ENCODE results near the gene G6PC3.

G6PC3 gene

GRCh38 chr17:44079877-44080821 is 9.6 kb downstream of the G6PC3 start:
- peaks cover 56% of the 10 kb centered on the region for H3K36me3 ChIP-seq (ENCODE audit: control insufficient read depth, insufficient read depth, low read length)
- no peak overlapping the region for H3K27ac ChIP-seq (ENCODE audit: low read depth, low read length)
- H3K4me3 ChIP-seq (ENCODE audit: low read length) = no peak overlapping the region
- no peak overlapping the region for H3K9ac ChIP-seq (ENCODE audit: low read length)
- no peaks in the 10 kb centered on the region for H3K27me3 ChIP-seq (ENCODE audit: control insufficient read depth, insufficient read depth, low read length)
- H3K4me1 ChIP-seq (ENCODE audit: control insufficient read depth, insufficient read depth, low read length) = no peaks in the 10 kb centered on the region

GRCh38 chr17:44081681-44082080 is 11.1 kb downstream of the G6PC3 start:
- Histone ChIP-seq H3K27me3 (ENCODE audit: control insufficient read depth, insufficient read depth, low read length) (no peaks in the 10 kb centered on the region), H3K4me3 (ENCODE audit: low read length) (no peak overlapping the region), H3K36me3 (ENCODE audit: control insufficient read depth, insufficient read depth, low read length) (peaks cover 48% of the 10 kb centered on the region), H3K4me1 (ENCODE audit: control insufficient read depth, insufficient read depth, low read length) (no peaks in the 10 kb centered on the region), H3K27ac (ENCODE audit: low read depth, low read length) (no peak overlapping the region), H3K9ac (ENCODE audit: low read length) (no peak overlapping the region)

- Histone ChIP-seq H3K27ac (ENCODE audit: low read depth, low read length) (no peak overlapping the region), H3K4me1 (ENCODE audit: control insufficient read depth, insufficient read depth, low read length) (peaks cover 4% of the 10 kb centered on the region), H3K4me3 (ENCODE audit: low read length) (no peak overlapping the region), H3K9ac (ENCODE audit: low read length) (no peak overlapping the region), H3K36me3 (ENCODE audit: control insufficient read depth, insufficient read depth, low read length) (peaks cover 44% of the 10 kb centered on the region), H3K27me3 (ENCODE audit: control insufficient read depth, insufficient read depth, low read length) (no peaks in the 10 kb centered on the region)
Observed at GRCh38 chr17:44082256-44082927, 11.9 kb downstream of the G6PC3 start.

- H3K4me1 ChIP-seq (ENCODE audit: control insufficient read depth, insufficient read depth, low read length) = peaks cover 4% of the 10 kb centered on the region
- no peak overlapping the region for H3K27ac ChIP-seq (ENCODE audit: low read depth, low read length)
- no peak overlapping the region for H3K9ac ChIP-seq (ENCODE audit: low read length)
- H3K36me3 ChIP-seq (ENCODE audit: control insufficient read depth, insufficient read depth, low read length) = peaks cover 36% of the 10 kb centered on the region
- H3K4me3 ChIP-seq (ENCODE audit: low read length) = no peak overlapping the region
- no peaks in the 10 kb centered on the region for H3K27me3 ChIP-seq (ENCODE audit: control insufficient read depth, insufficient read depth, low read length)
Observed at GRCh38 chr17:44083250-44083849, 12.8 kb downstream of the G6PC3 start.

GRCh38 chr17:44084131-44084538 is 13.6 kb downstream of the G6PC3 start:
- no peak overlapping the region for H3K27ac ChIP-seq (ENCODE audit: low read depth, low read length)
- H3K4me3 ChIP-seq (ENCODE audit: low read length) = no peak overlapping the region
- H3K9ac ChIP-seq (ENCODE audit: low read length) = no peak overlapping the region
- H3K27me3 ChIP-seq (ENCODE audit: control insufficient read depth, insufficient read depth, low read length) = no peaks in the 10 kb centered on the region
- H3K4me1 ChIP-seq (ENCODE audit: control insufficient read depth, insufficient read depth, low read length) = peaks cover 4% of the 10 kb centered on the region
- H3K36me3 ChIP-seq (ENCODE audit: control insufficient read depth, insufficient read depth, low read length) = peaks cover 30% of the 10 kb centered on the region

GRCh38 chr17:44084921-44085320 is 14.4 kb downstream of the G6PC3 start:
- H3K27me3 ChIP-seq (ENCODE audit: control insufficient read depth, insufficient read depth, low read length) = no peaks in the 10 kb centered on the region
- no peak overlapping the region for H3K9ac ChIP-seq (ENCODE audit: low read length)
- H3K36me3 ChIP-seq (ENCODE audit: control insufficient read depth, insufficient read depth, low read length) = peaks cover 28% of the 10 kb centered on the region
- peaks cover 4% of the 10 kb centered on the region for H3K4me1 ChIP-seq (ENCODE audit: control insufficient read depth, insufficient read depth, low read length)
- H3K27ac ChIP-seq (ENCODE audit: low read depth, low read length) = no peak overlapping the region
- no peak overlapping the region for H3K4me3 ChIP-seq (ENCODE audit: low read length)

- peaks cover 20% of the 10 kb centered on the region for H3K36me3 ChIP-seq (ENCODE audit: control insufficient read depth, insufficient read depth, low read length)
- H3K4me1 ChIP-seq (ENCODE audit: control insufficient read depth, insufficient read depth, low read length) = peaks cover 4% of the 10 kb centered on the region
- no peak overlapping the region for H3K4me3 ChIP-seq (ENCODE audit: low read length)
- H3K9ac ChIP-seq (ENCODE audit: low read length) = no peak overlapping the region
- no peak overlapping the region for H3K27ac ChIP-seq (ENCODE audit: low read depth, low read length)
- no peaks in the 10 kb centered on the region for H3K27me3 ChIP-seq (ENCODE audit: control insufficient read depth, insufficient read depth, low read length)
Observed at GRCh38 chr17:44085908-44086307, 15.4 kb downstream of the G6PC3 start.

GRCh38 chr17:44086364-44087311 is 16.1 kb downstream of the G6PC3 start:
- Histone ChIP-seq H3K27ac (ENCODE audit: low read depth, low read length) (peak overlapping the region; percentile 45), H3K27me3 (ENCODE audit: control insufficient read depth, insufficient read depth, low read length) (no peaks in the 10 kb centered on the region), H3K36me3 (ENCODE audit: control insufficient read depth, insufficient read depth, low read length) (peaks cover 27% of the 10 kb centered on the region), H3K4me3 (ENCODE audit: low read length) (no peak overlapping the region), H3K9ac (ENCODE audit: low read length) (no peak overlapping the region), H3K4me1 (ENCODE audit: control insufficient read depth, insufficient read depth, low read length) (peaks cover 4% of the 10 kb centered on the region)

- Histone ChIP-seq H3K4me1 (ENCODE audit: control insufficient read depth, insufficient read depth, low read length) (peaks cover 4% of the 10 kb centered on the region), H3K27ac (ENCODE audit: low read depth, low read length) (peak overlapping the region; percentile 30), H3K36me3 (ENCODE audit: control insufficient read depth, insufficient read depth, low read length) (peaks cover 33% of the 10 kb centered on the region), H3K9ac (ENCODE audit: low read length) (no peak overlapping the region), H3K4me3 (ENCODE audit: low read length) (no peak overlapping the region), H3K27me3 (ENCODE audit: control insufficient read depth, insufficient read depth, low read length) (no peaks in the 10 kb centered on the region)
Observed at GRCh38 chr17:44087319-44087718, 16.8 kb downstream of the G6PC3 start.

- peaks cover 34% of the 10 kb centered on the region for H3K36me3 ChIP-seq (ENCODE audit: control insufficient read depth, insufficient read depth, low read length)
- peaks cover 4% of the 10 kb centered on the region for H3K4me1 ChIP-seq (ENCODE audit: control insufficient read depth, insufficient read depth, low read length)
- no peak overlapping the region for H3K4me3 ChIP-seq (ENCODE audit: low read length)
- no peaks in the 10 kb centered on the region for H3K27me3 ChIP-seq (ENCODE audit: control insufficient read depth, insufficient read depth, low read length)
- no peak overlapping the region for H3K27ac ChIP-seq (ENCODE audit: low read depth, low read length)
- H3K9ac ChIP-seq (ENCODE audit: low read length) = no peak overlapping the region
Observed at GRCh38 chr17:44088254-44088653, 17.7 kb downstream of the G6PC3 start.

- Histone ChIP-seq H3K4me1 (ENCODE audit: control insufficient read depth, insufficient read depth, low read length) (peaks cover 11% of the 10 kb centered on the region), H3K9ac (ENCODE audit: low read length) (no peak overlapping the region), H3K4me3 (ENCODE audit: low read length) (no peak overlapping the region), H3K27me3 (ENCODE audit: control insufficient read depth, insufficient read depth, low read length) (no peaks in the 10 kb centered on the region), H3K36me3 (ENCODE audit: control insufficient read depth, insufficient read depth, low read length) (peaks cover 23% of the 10 kb centered on the region), H3K27ac (ENCODE audit: low read depth, low read length) (no peak overlapping the region)
Observed at GRCh38 chr17:44091200-44091997, 20.9 kb downstream of the G6PC3 start.

Data from rectal smooth muscle tissue (tissue), 1 donor.